Body of pancreas (tissue), 4 donors: Measurements from ENCODE around the gene YEATS4.

Source experiments
- POLR2A ChIP-seq, 3 donors: fragments of 450-650 bp; IDR thresholded peaks; one replicate each; pipeline ENCODE4 v1.6.1; 2016; ENCODE audit warnings: antibody characterized with exemption in 3 of 3, mild to moderate bottlenecking in 2 of 3
- TF ChIP-seq, protein P1 (sequence below), 7 experiments: fragments of 450-650 bp in 4 of 7; fragments of 200-600 bp in 3 of 7; sonication (generic) in 3 of 7; IDR thresholded peaks; one replicate each; pipeline ENCODE4 v1.5.1; 2016 to 2019; ENCODE audit warnings: antibody characterized with exemption in 7 of 7

DNA sequence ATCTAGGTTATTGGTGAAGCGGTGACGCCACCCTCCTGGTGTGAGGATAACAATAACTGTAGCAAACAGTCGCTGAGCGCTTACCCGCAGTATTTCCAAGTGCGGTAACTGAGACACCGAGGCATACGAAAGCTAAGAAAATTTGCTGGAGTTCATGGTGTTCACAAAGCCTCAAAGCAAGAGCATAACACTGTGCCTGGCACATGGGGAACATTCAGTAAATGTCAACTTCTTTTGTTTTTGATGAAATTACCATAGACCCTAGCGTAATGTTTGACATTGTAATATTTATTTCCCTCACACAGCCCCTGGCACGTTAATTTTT, 767 bp downstream of the YEATS4 start:
- TF ChIP-seq, protein P1, sequence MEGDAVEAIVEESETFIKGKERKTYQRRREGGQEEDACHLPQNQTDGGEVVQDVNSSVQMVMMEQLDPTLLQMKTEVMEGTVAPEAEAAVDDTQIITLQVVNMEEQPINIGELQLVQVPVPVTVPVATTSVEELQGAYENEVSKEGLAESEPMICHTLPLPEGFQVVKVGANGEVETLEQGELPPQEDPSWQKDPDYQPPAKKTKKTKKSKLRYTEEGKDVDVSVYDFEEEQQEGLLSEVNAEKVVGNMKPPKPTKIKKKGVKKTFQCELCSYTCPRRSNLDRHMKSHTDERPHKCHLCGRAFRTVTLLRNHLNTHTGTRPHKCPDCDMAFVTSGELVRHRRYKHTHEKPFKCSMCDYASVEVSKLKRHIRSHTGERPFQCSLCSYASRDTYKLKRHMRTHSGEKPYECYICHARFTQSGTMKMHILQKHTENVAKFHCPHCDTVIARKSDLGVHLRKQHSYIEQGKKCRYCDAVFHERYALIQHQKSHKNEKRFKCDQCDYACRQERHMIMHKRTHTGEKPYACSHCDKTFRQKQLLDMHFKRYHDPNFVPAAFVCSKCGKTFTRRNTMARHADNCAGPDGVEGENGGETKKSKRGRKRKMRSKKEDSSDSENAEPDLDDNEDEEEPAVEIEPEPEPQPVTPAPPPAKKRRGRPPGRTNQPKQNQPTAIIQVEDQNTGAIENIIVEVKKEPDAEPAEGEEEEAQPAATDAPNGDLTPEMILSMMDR (IDR thresholded peaks at IDR 0.05) = no peak
- no peak for TF ChIP-seq POLR2A (IDR thresholded peaks at IDR 0.05)
